Neural crest cell (in vitro differentiated cells): Measurements from ENCODE around the gene NINJ2. TPM values are rescaled to one million over a fixed set of nuclear protein-coding genes. Genes with fewer than 3 reads are reported as not detected.
"Not testable (repeated sequence)": the region's sequence is repeated elsewhere in the genome, so short reads cannot be mapped to it uniquely, and the experiment has no call there.

Experiments used
- DNase-seq: peaks from one replicate; pipeline ENCODE4 v3.0.0; 2021; ENCODE audit warnings: low read depth, mixed read lengths, low spot score
- H3K27ac Mint-ChIP-seq: one replicate; pipeline ENCODE4 v1.8.0; 2021; ENCODE audit warnings: mild to moderate bottlenecking, mixed read lengths; ENCODE audit not compliant: unreplicated experiment
- H3K27me3 Mint-ChIP-seq: 2 replicates; pipeline ENCODE4 v1.8.0; 2021; ENCODE audit warnings: low read depth, mild to moderate bottlenecking, mixed read lengths
- H3K36me3 Mint-ChIP-seq: 2 replicates; pipeline ENCODE4 v1.8.0; 2021; ENCODE audit warnings: low read depth, mild to moderate bottlenecking, mixed read lengths
- H3K4me1 Mint-ChIP-seq: 2 replicates; pipeline ENCODE4 v1.8.0; 2021; ENCODE audit warnings: mixed read lengths
- H3K4me3 Mint-ChIP-seq: one replicate; pipeline ENCODE4 v1.8.0; 2021; ENCODE audit warnings: mild to moderate bottlenecking, mixed read lengths
- H3K9me3 Mint-ChIP-seq: 2 replicates; pipeline ENCODE4 v1.8.0; 2021; ENCODE audit warnings: mixed read lengths
- CTCF ChIP-seq: fragments of 200-600 bp; sonication (generic); conservative IDR thresholded peaks from 2 replicates; pipeline ENCODE4 v1.5.0; 2021; ENCODE audit warnings: antibody characterized with exemption, mild to moderate bottlenecking
- total RNA-seq: library from RNA; stranded (reverse); gene quantifications from 2 replicates; pipeline ENCODE4 v1.2.1, GENCODE V29; 2021

The NINJ2 gene
- total RNA-seq, 1 donor from 2014 or later, result 0.42 TPM

- Mint-ChIP-seq H3K36me3 (no peaks in the 10 kb centered on the region), H3K4me3 (no peak overlapping the region), H3K4me1 (peaks cover 22% of the 10 kb centered on the region), H3K27me3 (no peaks in the 10 kb centered on the region), H3K9me3 (no peaks in the 10 kb centered on the region), H3K27ac (no peak overlapping the region)
- no peak for TF ChIP-seq CTCF
- DNase-seq, result no peak
These were observed 32.3 kb downstream of the NINJ2 start for GRCh38 chr12:630656-631632.

GRCh38 chr12:628742-629078 lies 34.5 kb downstream of the NINJ2 start:
- DNase-seq, H3K27me3 Mint-ChIP-seq, H3K9me3 Mint-ChIP-seq, H3K4me3 Mint-ChIP-seq, H3K36me3 Mint-ChIP-seq, H3K27ac Mint-ChIP-seq: not testable (repeated sequence)
- peaks cover 19% of the 10 kb centered on the region for H3K4me1 Mint-ChIP-seq

- H3K9me3 Mint-ChIP-seq, result no peaks in the 10 kb centered on the region
- H3K4me3 Mint-ChIP-seq, result no peak overlapping the region
- no peak for DNase-seq
- no peaks in the 10 kb centered on the region for H3K27me3 Mint-ChIP-seq
- peaks cover 18% of the 10 kb centered on the region for H3K4me1 Mint-ChIP-seq
- H3K27ac Mint-ChIP-seq, result no peak overlapping the region
- no peaks in the 10 kb centered on the region for H3K36me3 Mint-ChIP-seq
- no peak for TF ChIP-seq CTCF
These were observed 35.1 kb downstream of the NINJ2 start for GRCh38 chr12:627863-628741.

- H3K36me3 Mint-ChIP-seq, result no peaks in the 10 kb centered on the region
- TF ChIP-seq CTCF, result no peak
- H3K27ac Mint-ChIP-seq, result no peak overlapping the region
- peaks cover 12% of the 10 kb centered on the region for H3K4me1 Mint-ChIP-seq
- no peak overlapping the region for H3K4me3 Mint-ChIP-seq
- H3K9me3 Mint-ChIP-seq, result no peaks in the 10 kb centered on the region
- H3K27me3 Mint-ChIP-seq, result no peaks in the 10 kb centered on the region
- no peak for DNase-seq
These were observed 36.0 kb downstream of the NINJ2 start for GRCh38 chr12:627285-627684.

- Mint-ChIP-seq H3K9me3 (no peaks in the 10 kb centered on the region), H3K4me1 (peaks cover 3% of the 10 kb centered on the region), H3K4me3 (no peak overlapping the region), H3K27ac (no peak overlapping the region), H3K27me3 (no peaks in the 10 kb centered on the region), H3K36me3 (no peaks in the 10 kb centered on the region)
- no peak for TF ChIP-seq CTCF
- no peak for DNase-seq
These were observed 37.2 kb downstream of the NINJ2 start for GRCh38 chr12:625998-626397.
